Stimulated activated CD8-positive, alpha-beta memory T cell treated with anti-CD3 and anti-CD28 coated beads, Interleukin-4, amount 100 ng/mL, for 48 hours (primary cell): ENCODE results near the gene GPNMB.

Experiments
- DNase-seq: peaks from one replicate; pipeline ENCODE4 v3.0.0-alpha.2; 2020

The GPNMB gene

GRCh38 chr7:23276376-23276775, 29.8 kb downstream of the GPNMB start:
- no peak for DNase-seq

GRCh38 chr7:23276947-23277346, 30.4 kb downstream of the GPNMB start:
- DNase-seq, result no peak

- no peak for DNase-seq
Measured at GRCh38 chr7:23277359-23277989, 30.9 kb downstream of the GPNMB start.

GRCh38 chr7:23279819-23280525, 33.4 kb downstream of the GPNMB start:
- no peak for DNase-seq

GRCh38 chr7:23283086-23283485, 36.5 kb downstream of the GPNMB start:
- DNase-seq, result no peak

GRCh38 chr7:23284871-23285270, 38.3 kb downstream of the GPNMB start:
- DNase-seq, result no peak

- no peak for DNase-seq
Measured at GRCh38 chr7:23285657-23286646, 39.4 kb downstream of the GPNMB start.

GRCh38 chr7:23287612-23288011, 41.0 kb downstream of the GPNMB start:
- no peak for DNase-seq

- no peak for DNase-seq
Measured at GRCh38 chr7:23290993-23291392, 44.4 kb downstream of the GPNMB start.

- no peak for DNase-seq
Measured at GRCh38 chr7:23291957-23292560, 45.5 kb downstream of the GPNMB start.

- no peak for DNase-seq
Measured at GRCh38 chr7:23292623-23293022, 46.0 kb downstream of the GPNMB start.

GRCh38 chr7:23293500-23294073, 47.0 kb downstream of the GPNMB start:
- no peak for DNase-seq

- DNase-seq, result no peak
Measured at GRCh38 chr7:23294549-23295400, 48.2 kb downstream of the GPNMB start.

- no peak for DNase-seq
Measured at GRCh38 chr7:23295401-23295697, 48.8 kb downstream of the GPNMB start.

- no peak for DNase-seq
Measured at GRCh38 chr7:23298141-23298881, 51.7 kb downstream of the GPNMB start.

- DNase-seq, result peak; percentile 99
Measured at GRCh38 chr7:23298885-23299769, 52.6 kb downstream of the GPNMB start, which contains the start of gene MALSU1. MALSU1 (plus strand) TSS chr7:23299339; CDS start chr7:23299353, 14 bp downstream.

GRCh38 chr7:23299770-23300300, 53.3 kb downstream of the GPNMB start:
- no peak for DNase-seq

GRCh38 chr7:23306936-23307521, 60.5 kb downstream of the GPNMB start:
- no peak for DNase-seq

- no peak for DNase-seq
Measured at GRCh38 chr7:23308754-23309153, 62.2 kb downstream of the GPNMB start.
